GM23248 (cell line): ENCODE data around the gene TRIM72.

Experiments used
- EZH2 ChIP-seq: fragments of 200-600 bp; sonication (generic); IDR thresholded peaks from 2 replicates; pipeline ENCODE4 v1.6.1; 2018; ENCODE audit warnings: antibody characterized with exemption, mild to moderate bottlenecking; ENCODE audit not compliant: insufficient read depth, poor library complexity, severe bottlenecking
- EZH2phosphoT487 ChIP-seq: fragments of 200-600 bp; sonication (generic); IDR thresholded peaks from 2 replicates; pipeline ENCODE4 v1.6.1; 2018; ENCODE audit warnings: antibody characterized with exemption, moderate library complexity, mild to moderate bottlenecking, low read depth; ENCODE audit not compliant: insufficient read depth

GRCh38 chr16:31213342-31213741 lies 577 bp upstream of the TRIM72 start:
- TF ChIP-seq EZH2, result no peak
- TF ChIP-seq EZH2phosphoT487, result no peak
